ENCODE results near the gene TRAPPC10.
"Not testable (repeated sequence)": the region's sequence is repeated elsewhere in the genome, so short reads cannot be mapped to it uniquely, and the experiment has no call there.

TRAPPC10 gene

DNA sequence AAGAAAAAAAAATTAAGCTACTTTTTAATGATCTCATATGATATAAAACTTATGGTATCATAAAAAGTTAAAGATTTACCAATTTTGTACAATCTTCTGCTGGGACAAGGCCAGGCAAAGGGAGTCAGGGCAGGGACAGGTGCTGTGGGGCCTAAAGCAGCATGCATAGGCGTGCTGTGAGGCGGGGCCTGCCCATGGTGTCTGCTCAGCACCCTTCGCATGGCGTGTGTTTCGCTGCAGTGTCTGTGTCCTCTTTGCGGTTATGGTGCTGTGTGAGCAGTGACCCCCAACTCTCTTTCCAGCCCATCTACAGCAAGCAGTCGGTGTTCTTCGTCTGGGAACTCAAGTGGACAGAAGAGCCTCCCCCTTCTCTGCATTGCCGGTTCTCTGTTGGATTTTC, 81.7 kb downstream of the TRAPPC10 start:
- no peak for DNase-seq

DNA sequence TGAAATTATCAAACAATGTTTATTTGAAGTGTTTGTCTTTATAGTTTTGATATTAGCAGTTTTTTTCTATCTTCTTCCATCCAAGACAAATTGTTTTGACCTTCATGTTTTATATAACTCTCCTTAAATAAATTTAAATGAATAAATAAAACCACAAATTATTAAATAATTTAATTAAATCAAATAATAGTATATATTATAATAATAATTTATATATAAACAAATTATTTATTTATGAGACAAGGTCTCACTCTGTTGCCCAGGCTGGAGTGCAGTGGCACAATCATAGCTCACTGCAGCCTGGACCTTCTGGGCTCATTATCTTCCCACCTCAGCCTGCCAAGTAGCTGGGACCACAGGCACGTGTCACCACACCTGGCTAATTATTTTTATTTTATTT, 82.7 kb downstream of the TRAPPC10 start:
- DNase-seq, result no peak

DNA sequence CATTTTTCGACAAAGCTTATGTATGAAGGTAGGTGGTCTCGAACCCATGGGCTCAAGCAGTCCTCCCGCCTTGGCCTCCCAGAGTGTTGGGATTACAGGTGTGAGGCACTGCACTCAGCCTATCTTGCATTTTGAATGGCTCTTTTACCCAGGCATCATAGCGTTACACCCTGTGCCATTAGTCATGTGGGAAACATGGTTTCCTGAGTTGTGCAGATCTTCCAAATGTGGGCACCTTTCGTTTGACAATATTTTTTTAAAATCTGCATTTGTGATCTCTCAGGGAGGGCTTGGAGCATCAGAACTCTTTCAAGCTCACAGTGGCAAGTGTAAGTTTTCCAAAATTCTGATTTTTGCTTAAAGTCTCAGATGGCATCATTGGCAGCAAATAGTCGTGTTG, 86.4 kb downstream of the TRAPPC10 start:
- DNase-seq, result not testable (repeated sequence)

DNA sequence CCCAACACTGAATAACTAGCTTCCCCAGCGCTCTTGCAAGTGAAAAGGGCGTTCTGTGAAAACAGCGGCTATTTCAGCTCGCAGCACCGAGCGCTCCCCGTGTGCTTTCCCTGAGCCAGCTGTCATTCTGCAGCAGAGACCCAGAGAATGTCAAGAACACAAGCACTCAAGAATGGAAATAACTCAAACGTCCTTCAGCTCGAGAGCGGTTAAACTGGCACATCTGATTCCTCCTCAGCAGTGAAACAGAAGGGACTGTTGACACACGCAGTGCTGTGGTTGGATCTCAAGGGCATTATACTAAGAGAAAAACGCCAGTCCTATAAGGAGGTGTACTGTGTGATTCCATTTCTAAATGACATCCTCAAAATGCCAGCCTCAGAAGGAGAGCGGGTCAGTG, 86.9 kb downstream of the TRAPPC10 start:
- DNase-seq, result not testable (repeated sequence)

DNA sequence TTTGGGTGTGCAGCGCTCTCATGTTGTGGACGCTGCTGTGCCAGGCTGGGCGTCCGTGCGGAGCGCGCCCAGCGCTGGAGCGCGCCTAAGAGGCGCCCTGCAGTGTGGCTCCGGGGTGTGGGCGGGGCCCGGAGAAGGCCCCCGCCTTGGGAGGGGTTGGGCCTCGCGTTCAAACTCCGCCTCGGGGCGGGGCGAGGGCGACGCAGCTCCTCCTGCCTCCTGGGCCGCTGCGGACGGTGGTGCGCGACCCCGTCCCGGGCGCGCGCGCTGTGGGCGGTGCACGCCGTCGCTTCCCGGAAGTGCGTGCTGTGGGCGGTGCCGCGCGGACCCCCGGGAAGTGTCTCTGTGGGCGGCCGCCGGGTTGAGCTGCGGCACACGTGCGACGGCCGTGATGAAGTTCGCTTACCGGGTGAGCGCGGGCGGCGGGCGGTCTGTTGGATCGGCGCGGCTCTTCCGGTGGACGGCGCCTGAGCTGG, 95.0 kb downstream of the TRAPPC10 start, which contains the start of gene PWP2:
PWP2 (plus strand) TSS at position 374 of the 476 bp plus-strand sequence; CDS start at position 392, 18 bp downstream.
- DNase-seq, result not testable (repeated sequence)

DNA sequence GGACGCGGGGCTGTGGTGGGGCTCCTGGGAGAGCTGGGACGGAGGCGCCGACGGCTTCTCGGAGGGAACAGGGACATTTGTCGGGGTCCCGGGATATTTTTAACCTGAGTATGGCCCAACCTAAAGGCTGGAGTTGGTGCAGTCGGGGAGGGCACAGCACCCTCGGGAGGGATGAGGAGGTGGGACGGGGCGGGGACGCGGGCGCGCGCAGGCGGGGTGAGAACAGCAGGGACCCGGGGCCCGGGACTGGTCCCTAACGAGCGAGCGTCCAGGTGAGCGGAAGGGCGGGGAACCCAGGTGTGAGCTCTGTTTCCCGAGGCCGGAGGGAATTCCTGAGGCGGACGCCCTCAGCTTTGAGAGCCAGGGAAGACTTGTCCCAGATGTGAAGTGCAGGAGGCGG, 95.5 kb downstream of the TRAPPC10 start:
- DNase-seq, result not testable (repeated sequence)

DNA sequence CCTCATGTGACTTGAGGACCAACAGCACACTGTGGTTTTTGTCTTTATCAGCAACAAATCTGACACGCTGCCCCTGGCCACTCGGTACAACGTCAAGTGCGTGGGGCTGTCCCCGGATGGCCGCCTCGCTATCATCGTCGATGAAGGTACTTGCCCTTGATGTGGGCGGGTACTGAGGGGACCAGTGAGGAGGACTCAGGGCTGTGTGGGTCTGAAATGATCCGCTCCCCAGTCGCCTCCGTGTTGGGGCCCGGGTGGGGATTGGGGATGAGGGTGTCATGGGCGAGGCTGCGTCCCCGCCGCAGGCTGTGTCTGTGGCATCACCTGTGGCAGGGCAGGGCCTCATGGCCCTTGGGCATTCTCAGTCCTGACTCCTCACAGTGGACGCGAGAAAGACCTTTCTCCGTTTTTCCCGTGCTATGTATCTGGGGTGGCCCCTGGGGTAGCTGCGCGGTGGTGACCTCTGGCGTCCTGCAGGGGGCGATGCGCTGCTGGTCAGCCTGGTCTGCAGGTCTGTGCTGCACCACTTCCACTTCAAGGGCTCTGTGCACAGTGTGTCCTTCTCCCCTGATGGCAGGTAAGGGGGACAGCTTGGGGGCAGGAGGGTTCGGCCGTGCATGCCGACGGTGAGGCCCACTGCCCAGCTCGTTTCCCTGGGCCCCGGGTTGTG, 101.7 kb downstream of the TRAPPC10 start:
- not testable (repeated sequence) for DNase-seq

DNA sequence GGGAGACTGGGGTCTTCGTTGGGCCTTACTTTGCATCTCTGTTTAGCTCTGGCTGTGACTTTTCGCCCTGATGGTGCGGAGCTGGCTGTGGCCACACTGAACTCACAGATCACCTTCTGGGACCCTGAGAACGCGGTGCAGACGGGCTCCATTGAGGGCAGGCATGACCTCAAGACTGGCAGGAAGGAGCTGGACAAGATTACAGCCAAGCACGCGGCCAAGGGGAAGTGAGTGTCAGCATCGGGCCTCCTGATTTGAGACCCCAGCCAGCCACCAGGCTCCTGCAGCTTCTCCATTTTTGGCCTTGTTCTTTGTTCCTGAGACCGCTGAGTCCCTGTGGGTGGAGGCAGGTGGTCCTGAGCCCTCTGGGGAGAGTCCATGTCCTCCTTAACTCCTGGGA, 110.0 kb downstream of the TRAPPC10 start:
- DNase-seq, result not testable (repeated sequence)

DNA sequence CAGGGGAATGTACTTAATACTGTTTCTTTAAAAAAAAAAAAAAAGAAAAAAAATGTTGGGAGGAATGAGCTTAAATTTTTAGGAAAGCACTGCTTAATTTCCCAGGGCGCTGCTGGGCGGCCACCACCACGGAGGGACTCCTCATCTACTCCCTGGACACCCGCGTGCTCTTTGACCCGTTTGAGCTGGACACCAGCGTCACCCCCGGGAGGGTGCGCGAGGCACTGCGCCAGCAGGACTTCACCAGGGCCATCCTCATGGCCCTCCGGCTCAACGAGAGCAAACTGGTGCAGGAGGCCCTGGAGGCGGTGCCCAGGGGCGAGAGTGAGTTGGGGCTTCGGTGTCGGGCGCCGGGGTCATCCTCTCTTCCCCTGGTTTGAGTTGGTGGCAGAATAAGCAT, 115.7 kb downstream of the TRAPPC10 start:
- DNase-seq, result not testable (repeated sequence)

DNA sequence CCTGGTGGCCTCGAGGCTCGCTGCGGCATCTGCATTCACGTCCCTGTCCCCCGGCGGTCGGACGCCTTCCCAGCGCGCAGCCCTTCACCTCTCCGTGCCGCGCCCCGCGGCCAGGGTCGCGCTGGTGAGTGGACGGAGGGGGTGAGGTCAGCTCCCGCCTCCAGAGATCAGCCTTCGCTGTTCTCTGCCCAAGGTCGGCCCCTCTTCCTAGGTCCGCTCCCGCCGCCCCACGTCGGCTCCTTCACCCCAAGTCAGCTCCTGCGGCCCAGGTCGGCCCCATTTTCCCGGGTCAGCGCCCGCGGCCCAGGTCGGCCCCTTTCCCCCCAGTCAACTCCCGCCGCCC, 121.6 kb downstream of the TRAPPC10 start:
- DNase-seq, result not testable (repeated sequence)

DNA sequence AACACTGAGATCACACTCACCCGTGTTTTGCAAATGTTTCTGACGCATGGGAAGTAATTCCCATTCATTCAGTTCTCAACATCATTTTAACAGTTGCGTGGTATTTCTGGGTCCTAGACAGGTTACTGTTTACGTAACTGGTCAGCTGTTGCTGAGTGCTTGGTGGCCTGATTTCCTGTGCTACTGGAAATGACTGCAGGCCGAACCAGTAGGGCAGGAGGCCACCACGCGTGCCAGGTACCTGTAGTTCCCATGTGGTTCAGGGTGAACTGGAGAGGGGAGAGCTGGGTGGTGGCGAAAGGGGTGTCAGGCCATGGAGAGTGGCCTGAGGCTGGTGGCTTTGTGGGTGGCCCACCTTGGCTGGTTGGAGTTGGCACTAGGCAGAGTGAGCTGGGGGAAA, 122.6 kb downstream of the TRAPPC10 start:
- DNase-seq, result not testable (repeated sequence)

DNA sequence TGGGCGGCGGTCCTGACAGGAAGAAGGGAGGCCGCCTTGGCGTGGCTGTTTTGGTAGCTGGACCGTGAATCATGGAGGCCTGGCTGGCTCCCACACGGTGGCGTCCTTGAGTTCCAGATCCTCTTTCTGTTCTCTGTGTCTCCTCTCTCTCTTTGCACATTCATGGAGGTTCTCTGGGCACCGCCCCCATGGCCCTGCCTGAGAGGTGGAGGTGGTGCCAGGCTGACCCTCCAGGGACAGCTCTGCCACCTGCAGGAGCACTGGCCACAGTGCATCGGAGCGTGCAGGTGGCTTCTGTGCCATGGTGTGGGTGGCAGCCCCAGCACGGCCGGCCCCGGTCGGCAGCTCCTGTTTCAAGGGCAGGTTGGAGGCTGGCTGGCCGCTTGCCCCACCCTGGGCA, 125.9 kb downstream of the TRAPPC10 start:
- DNase-seq, result not testable (repeated sequence)

DNA sequence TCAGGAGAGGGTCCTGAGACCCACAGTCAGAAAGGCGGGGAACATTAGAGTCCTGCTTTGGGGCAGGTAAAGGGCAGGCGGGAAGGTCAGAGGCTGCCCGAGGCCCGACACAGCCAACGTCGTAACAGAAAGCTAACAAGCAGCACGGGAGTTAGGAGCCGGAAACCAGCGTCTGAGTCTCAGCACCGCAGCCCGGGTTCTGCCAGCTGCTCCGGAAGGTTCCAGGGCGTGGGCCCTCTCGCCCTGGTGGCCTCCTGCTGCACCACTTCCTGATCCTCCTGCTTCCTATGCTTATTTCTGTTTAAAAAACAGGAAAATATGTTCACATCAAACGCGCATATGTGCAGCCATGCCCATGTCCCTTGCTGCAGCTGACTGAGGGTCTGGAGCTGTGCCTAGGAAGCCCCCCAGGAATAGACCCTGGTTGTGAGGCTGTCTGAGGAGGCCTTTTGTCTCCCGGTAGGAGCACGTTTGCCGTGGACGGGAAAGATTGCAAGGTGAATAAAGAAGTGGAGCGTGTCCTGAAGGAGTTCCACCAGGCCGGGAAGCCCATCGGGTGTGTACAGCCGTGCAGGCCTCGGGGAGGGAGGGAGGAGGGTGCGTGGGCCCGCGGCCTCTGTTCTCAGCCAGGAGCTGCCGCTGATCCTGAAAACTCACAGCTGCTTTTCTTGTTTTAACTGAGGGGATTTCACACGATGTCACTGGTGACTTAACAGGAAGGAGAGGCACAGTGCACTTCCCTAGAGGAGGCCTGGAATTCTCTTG, 127.9 kb downstream of the TRAPPC10 start:
- not testable (repeated sequence) for DNase-seq

DNA sequence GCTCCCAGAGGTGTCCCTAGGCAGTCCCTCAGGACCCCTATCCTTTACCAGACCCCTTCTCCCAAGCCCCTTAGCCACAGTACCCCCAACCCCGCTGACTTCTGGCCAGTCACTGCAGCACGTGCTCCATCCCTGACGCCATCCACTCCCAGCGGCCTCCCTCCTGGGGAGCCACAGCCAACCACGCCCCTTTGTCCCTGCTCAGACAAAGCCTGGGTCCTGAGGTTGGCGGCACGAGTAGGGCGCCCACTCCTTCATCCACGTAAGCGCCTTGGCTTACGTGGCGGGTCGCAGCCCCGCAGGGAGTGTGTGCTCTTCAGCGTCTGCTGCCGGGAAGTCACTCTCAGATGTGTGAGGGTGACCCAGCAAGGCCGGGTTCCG, 128.4 kb downstream of the TRAPPC10 start:
- DNase-seq, result not testable (repeated sequence)

DNA sequence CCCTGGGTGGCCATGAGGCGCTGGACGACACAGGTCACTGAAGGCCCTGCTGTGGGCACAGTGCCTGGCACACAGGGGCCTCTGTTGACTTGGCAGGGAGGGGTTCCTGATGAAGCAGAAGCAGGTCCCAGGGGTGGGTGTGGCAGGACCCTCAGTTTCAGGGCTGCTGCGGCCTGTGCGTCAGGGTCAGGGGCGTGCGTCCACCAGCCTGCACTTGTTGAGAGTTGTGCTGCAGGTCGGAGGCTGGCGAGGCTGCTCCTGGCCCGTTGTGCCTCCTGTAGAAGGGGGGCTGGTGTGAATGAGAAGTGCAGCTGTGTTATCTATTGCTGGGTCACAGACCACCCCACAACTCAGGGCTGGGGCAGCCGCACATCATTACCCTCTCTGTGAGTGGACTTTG, 130.4 kb downstream of the TRAPPC10 start:
- not testable (repeated sequence) for DNase-seq

DNA sequence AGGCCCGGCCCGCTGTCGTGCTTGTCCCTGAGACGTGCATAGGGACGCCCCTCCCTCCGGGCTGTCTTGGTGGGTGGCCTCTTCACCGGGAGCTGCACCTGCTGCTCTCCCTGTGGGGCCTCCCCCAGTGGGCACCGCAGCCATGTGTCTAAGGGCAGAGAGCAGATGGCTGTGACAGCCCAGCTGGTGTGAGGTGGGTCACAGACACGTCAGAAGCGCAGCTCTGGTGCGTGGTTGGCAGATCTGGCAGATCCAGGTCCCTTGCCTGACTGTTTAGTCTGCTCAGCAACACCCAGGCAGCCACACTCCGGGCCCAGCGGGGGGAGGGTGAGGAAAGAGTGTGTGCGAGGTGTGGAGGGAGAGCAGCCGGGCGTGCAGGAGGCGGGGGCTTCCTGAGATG, 131.3 kb downstream of the TRAPPC10 start:
- not testable (repeated sequence) for DNase-seq

DNA sequence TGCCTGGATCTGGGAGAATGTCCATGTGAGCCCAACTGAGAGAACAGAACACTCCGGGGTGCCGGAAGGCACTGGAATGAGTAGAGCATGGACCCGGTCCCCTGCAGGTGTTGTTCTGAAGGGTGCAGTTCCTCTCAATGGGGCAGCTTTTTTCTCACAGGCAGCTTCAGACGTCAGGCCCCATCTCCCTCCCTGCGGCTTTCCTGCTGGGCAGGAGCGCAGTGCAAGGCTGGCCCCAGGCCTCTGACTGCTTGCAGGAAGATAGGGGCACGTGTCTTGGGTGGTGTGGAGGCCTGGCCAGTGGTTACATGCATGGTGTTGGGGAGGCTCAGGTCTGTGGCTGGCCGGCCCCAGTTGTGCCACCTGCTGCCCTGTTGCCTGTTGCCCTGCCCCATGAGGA, 131.9 kb downstream of the TRAPPC10 start:
- DNase-seq, result not testable (repeated sequence)

DNA sequence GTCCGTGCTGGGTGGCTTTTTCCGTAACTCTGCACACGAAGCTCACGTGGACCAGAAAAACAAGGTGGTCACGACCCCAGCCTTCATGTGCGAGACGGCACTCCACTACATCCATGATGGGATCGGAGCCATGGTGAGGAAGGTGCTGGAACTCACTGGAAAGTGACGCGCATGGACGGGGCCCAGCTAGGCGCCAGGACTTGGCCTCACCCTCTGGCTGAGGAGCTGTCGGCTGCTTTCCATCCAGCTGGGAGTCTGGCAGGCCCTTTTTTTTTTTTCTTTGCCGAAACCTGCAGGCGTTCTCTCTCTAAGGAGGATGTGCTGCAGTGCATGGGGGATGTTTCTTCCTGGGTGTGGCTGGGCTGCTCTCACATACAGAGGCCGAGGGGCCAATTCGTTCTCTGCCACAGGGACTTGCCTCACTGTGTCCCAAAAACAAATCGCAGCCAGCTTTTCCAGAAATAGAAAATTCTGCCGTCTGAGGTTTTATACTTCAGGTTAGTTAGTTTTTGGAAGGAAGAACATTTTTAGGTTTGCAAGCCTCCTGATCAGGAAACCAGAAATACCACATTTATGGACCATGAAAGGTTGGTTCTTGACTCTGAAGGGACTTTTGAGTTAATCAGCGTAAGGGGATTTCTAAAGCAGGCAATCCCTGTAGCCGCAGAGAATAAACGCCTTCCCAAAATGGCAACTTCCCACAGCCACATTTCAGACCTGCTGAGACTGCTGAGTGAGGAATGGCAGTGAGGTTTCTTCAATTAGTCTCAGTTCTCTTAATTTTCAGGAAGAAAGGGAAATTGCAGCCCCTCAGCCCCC, 132.9 kb downstream of the TRAPPC10 start:
- not testable (repeated sequence) for DNase-seq

DNA sequence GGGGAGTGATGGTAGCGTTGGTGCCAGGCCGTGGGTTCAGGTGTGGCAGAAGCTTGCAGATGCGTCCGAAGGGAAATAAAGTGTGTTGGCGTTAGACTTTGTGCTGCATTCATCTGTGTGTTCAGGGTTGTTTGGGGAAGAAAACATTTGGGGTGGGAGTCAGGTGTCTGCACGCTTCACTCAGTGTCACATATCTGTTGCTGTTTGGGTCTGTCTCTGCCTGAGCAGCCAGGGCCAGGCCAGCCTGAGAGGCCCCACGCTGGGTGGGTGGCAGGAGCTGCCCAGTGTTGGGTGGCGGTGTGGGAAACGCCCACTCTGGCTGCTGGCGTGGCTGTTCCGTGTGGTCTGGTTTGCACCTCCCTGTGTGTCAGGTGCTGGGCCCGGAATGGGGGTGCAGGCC, 133.5 kb downstream of the TRAPPC10 start:
- not testable (repeated sequence) for DNase-seq

DNA sequence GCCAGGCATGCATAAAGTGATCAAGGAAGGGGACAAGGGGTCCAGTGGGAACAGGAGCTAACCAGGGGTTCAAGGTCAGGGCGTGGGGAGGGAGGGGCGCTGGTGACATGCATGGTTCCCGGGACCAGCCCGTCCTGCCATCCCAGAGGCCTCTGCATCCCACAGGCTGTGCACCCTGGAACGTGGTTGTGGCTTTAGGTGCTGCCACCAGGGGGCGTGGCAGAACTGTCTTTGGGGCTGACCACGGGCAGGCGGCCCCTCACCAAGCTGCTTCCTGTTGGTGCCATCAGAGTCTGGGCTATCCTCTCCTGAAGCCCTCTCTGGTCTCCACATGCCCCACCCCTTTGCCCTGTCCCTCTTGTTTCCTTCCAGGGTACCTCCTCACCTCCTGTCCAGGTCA, 135.0 kb downstream of the TRAPPC10 start:
- not testable (repeated sequence) for DNase-seq

DNA sequence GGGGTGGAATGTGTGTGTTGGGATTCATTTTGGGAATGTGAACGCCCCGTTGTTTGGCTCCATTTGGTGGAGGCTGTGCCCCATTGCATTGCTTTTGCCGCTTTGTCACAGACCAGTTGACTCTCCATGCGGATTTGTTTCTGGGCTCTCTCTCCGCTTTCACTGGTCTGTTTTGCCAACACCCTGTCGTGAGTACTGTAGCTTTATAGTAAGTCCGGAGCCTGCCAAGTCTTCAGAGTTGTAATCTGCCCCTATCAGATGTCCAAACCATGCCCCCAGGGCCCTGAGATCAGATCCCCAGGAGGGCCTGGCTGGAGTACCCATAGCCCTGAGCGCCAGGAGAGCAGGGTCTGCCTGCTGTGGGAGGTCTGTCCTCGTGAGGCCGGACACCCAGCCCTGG, 138.1 kb downstream of the TRAPPC10 start:
- DNase-seq, result not testable (repeated sequence)

DNA sequence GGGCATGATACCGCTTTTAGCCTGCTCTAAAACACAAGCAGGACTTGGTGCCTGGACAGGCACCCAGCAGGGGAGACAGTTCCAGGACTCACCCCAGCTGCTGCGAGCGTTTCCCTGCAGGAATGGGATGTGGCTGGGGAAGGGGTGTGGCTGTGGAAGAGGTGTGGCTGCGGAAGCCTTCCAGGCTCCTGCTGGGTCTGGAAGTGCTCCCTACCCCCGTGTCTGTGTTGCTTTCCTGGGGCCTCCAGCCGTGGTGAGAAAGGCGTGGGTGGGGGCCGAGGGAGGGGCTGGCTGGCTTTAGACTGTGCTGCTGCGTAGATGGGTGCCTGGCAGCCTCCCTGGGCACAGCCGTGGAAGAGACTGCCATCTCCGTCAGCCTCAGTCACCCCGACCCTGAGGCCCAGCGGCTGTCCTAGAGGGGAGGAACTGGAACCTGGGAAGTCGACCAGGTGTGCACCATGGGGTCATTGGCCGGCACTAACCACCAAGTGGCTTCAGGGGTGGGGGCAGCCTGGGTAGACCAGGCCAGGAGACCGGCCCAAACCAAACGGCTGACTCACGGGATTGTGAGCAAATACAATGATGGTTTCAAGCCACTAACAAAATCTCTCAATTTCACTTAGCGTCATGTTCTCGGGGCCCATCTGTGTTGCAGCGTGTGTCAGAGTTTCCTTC, 141.2 kb downstream of the TRAPPC10 start:
- DNase-seq, result not testable (repeated sequence)

DNA sequence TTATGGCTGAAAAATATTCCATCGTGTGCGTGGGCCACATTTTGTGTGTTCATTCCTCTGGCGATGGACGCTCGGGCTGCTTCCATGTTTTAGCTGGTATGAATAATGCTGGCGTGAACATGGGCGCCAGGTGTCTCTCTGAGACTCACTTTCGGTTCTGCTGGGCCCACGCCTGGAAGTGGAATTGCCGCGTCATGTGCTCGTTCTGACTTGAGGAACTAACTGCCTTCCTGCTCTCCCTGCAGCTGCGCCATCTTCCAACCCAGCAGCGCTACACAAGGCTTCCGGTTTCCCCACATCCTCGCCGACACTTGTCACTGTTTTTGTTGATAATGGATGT, 141.8 kb downstream of the TRAPPC10 start:
- DNase-seq, result not testable (repeated sequence)

All from NCI-H446 treated with DMSO at 0.1 percent for 48 hours (cell line).